T-helper 22 cell (primary cell): ENCODE results near the gene RIN2.
"Not testable (repeated sequence)": the region's sequence is repeated elsewhere in the genome, so short reads cannot be mapped to it uniquely, and the experiment has no call there.

ENCODE experiments used
- DNase-seq: peaks from one replicate; pipeline ENCODE4 v3.0.0-alpha.2; 2020; ENCODE audit warnings: low read depth

Gene RIN2

GRCh38 chr20:19738951-19739350 lies 19.1 kb upstream of the RIN2 start:
- no peak for DNase-seq

- DNase-seq: no peak
Observed at GRCh38 chr20:19739351-19739750, 18.7 kb upstream of the RIN2 start.

GRCh38 chr20:19740512-19740911 lies 17.5 kb upstream of the RIN2 start:
- DNase-seq: no peak

- DNase-seq: no peak
Observed at GRCh38 chr20:19741924-19742323, 16.1 kb upstream of the RIN2 start.

- no peak for DNase-seq
Observed at GRCh38 chr20:19742974-19743639, 15.0 kb upstream of the RIN2 start.

- DNase-seq: no peak
Observed at GRCh38 chr20:19743640-19743995, 14.4 kb upstream of the RIN2 start.

GRCh38 chr20:19745106-19745505 lies 13.0 kb upstream of the RIN2 start:
- no peak for DNase-seq

- DNase-seq: no peak
Observed at GRCh38 chr20:19745584-19745983, 12.5 kb upstream of the RIN2 start.

- DNase-seq: no peak
Observed at GRCh38 chr20:19746396-19746795, 11.7 kb upstream of the RIN2 start.

- no peak for DNase-seq
Observed at GRCh38 chr20:19747903-19748302, 10.2 kb upstream of the RIN2 start.

GRCh38 chr20:19748681-19749080 lies 9.4 kb upstream of the RIN2 start:
- DNase-seq: no peak

- DNase-seq: no peak
Observed at GRCh38 chr20:19749618-19750071, 8.4 kb upstream of the RIN2 start.

- no peak for DNase-seq
Observed at GRCh38 chr20:19750101-19750606, 7.9 kb upstream of the RIN2 start.

GRCh38 chr20:19750907-19751636 lies 7.0 kb upstream of the RIN2 start:
- DNase-seq: no peak

GRCh38 chr20:19754201-19754600 lies 3.9 kb upstream of the RIN2 start:
- DNase-seq: not testable (repeated sequence)

GRCh38 chr20:19756761-19757486 lies 1.1 kb upstream of the RIN2 start:
- DNase-seq: no peak

GRCh38 chr20:19757487-19758132 lies 448 bp upstream of the RIN2 start:
- no peak for DNase-seq

- no peak for DNase-seq
Observed at GRCh38 chr20:19758501-19759331, 658 bp downstream of the RIN2 start.

GRCh38 chr20:19760371-19760721 lies 2.3 kb downstream of the RIN2 start:
- no peak for DNase-seq

- DNase-seq: no peak
Observed at GRCh38 chr20:19761326-19761725, 3.3 kb downstream of the RIN2 start.

- DNase-seq: no peak
Observed at GRCh38 chr20:19761841-19762240, 3.8 kb downstream of the RIN2 start.

- no peak for DNase-seq
Observed at GRCh38 chr20:19764207-19764606, 6.1 kb downstream of the RIN2 start.
